ENCODE data around the gene TRAF2. TPM values are rescaled to one million over a fixed set of nuclear protein-coding genes. Genes with fewer than 3 reads are reported as not detected.

The TRAF2 gene
- total and polyA plus RNA-seq, 2 donors from 2014 or later = 11.4 to 16.9 TPM

- H3K27me3 ChIP-seq (ENCODE audit: control insufficient read depth, insufficient read depth, low read length) = no peaks in the 10 kb centered on the region
- peaks cover 0 to 8% (median 3%) of the 10 kb centered on the region in 3 donors for H3K36me3 ChIP-seq (ENCODE audit: control insufficient read depth in 2 of 3, insufficient read depth in 3 of 3, low read length in 3 of 3)
- no peak overlapping the region for H3K4me3 ChIP-seq (ENCODE audit: low read length in 3 of 3)
- no peak for TF ChIP-seq CTCF (IDR thresholded peaks at IDR 0.05; ENCODE audit: borderline replicate concordance, extremely low read depth, insufficient read depth)
- H3K9me3 ChIP-seq (ENCODE audit: control insufficient read depth in 2 of 3, insufficient read depth in 1 of 3, low read length in 3 of 3) = no peaks in the 10 kb centered on the region
- H3K9ac ChIP-seq (ENCODE audit: low read length in 3 of 3) = no peak overlapping the region
- intact Hi-C loops (cut with DNase I) = loop anchor here (10.0 kb wide), 2 partner anchors 102 to 152 kb away; partner anchors contain the start of genes AJM1, CCDC183, PHPT1 and TMEM141
- no peak for FAIRE-seq
- H3K4me1 ChIP-seq (ENCODE audit: control insufficient read depth in 2 of 3, insufficient read depth in 2 of 3, low read depth in 1 of 3, low read length in 3 of 3) = peaks cover 0 to 23% (median 9%) of the 10 kb centered on the region in 3 donors
- H3K27ac ChIP-seq (ENCODE audit: low read depth in 2 of 2, low read length in 2 of 2) = no peak overlapping the region
- DNase-seq = peak in 2 of 5 donors; percentile 62 to 82
Measured at GRCh38 chr9:136946228-136947027, 60.1 kb downstream of the TRAF2 start.

GRCh38 chr9:136947028-136947891, 60.9 kb downstream of the TRAF2 start:
- peak in 2 of 5 donors; percentile 71 to 76 for DNase-seq
- Histone ChIP-seq H3K27me3 (ENCODE audit: control insufficient read depth, insufficient read depth, low read length) (no peaks in the 10 kb centered on the region), H3K36me3 (ENCODE audit: control insufficient read depth in 2 of 3, insufficient read depth in 3 of 3, low read length in 3 of 3) (no peaks in the 10 kb centered on the region), H3K9me3 (ENCODE audit: control insufficient read depth in 2 of 3, insufficient read depth in 1 of 3, low read length in 3 of 3) (no peaks in the 10 kb centered on the region), H3K4me3 (ENCODE audit: low read length in 3 of 3) (no peak overlapping the region), H3K4me1 (ENCODE audit: control insufficient read depth in 2 of 3, insufficient read depth in 2 of 3, low read depth in 1 of 3, low read length in 3 of 3) (peaks cover 0 to 25% (median 9%) of the 10 kb centered on the region in 3 donors), H3K27ac (ENCODE audit: low read depth in 2 of 2, low read length in 2 of 2) (no peak overlapping the region), H3K9ac (ENCODE audit: low read length in 3 of 3) (no peak overlapping the region)
- FAIRE-seq = no peak
- TF ChIP-seq CTCF (IDR thresholded peaks at IDR 0.05; ENCODE audit: borderline replicate concordance, extremely low read depth, insufficient read depth) = no peak
- intact Hi-C loops (cut with DNase I) = loop anchor here (10.0 kb wide), 2 partner anchors 102 to 152 kb away; partner anchors contain the start of genes AJM1, CCDC183, PHPT1 and TMEM141

- no peak overlapping the region for H3K9ac ChIP-seq (ENCODE audit: low read length in 3 of 3)
- peaks cover 0 to 22% (median 9%) of the 10 kb centered on the region in 3 donors for H3K4me1 ChIP-seq (ENCODE audit: control insufficient read depth in 2 of 3, insufficient read depth in 2 of 3, low read depth in 1 of 3, low read length in 3 of 3)
- intact Hi-C loops (cut with DNase I) = loop anchor here (10.0 kb wide), 2 partner anchors 103 to 153 kb away; partner anchors contain the start of genes AJM1, CCDC183, PHPT1 and TMEM141
- no peak overlapping the region for H3K4me3 ChIP-seq (ENCODE audit: low read length in 3 of 3)
- no peaks in the 10 kb centered on the region for H3K9me3 ChIP-seq (ENCODE audit: control insufficient read depth in 2 of 3, insufficient read depth in 1 of 3, low read length in 3 of 3)
- no peaks in the 10 kb centered on the region for H3K27me3 ChIP-seq (ENCODE audit: control insufficient read depth, insufficient read depth, low read length)
- no peaks in the 10 kb centered on the region for H3K36me3 ChIP-seq (ENCODE audit: control insufficient read depth in 2 of 3, insufficient read depth in 3 of 3, low read length in 3 of 3)
- FAIRE-seq (no peak), DNase-seq (peak; percentile 47 to 81 (median 59))
- TF ChIP-seq CTCF (IDR thresholded peaks at IDR 0.05; ENCODE audit: borderline replicate concordance, extremely low read depth, insufficient read depth) = peak; percentile 31
- peak overlapping the region in 1 of 2 donors; percentile 2 for H3K27ac ChIP-seq (ENCODE audit: low read depth in 2 of 2, low read length in 2 of 2)
Measured at GRCh38 chr9:136947955-136948510, 61.7 kb downstream of the TRAF2 start.

All from kidney (tissue), 14 donors.